Peyer's patch (tissue), 4 donors: ENCODE measurements around the gene RBM5.

Experiments
- POLR2A ChIP-seq, 2 donors: fragments of 450-650 bp; IDR thresholded peaks; one replicate each; pipeline ENCODE4 v1.5.1; 2017; ENCODE audit warnings: antibody characterized with exemption in 2 of 2, mild to moderate bottlenecking in 2 of 2, moderate library complexity in 2 of 2
- TF ChIP-seq, protein P1 (sequence below), 6 experiments: fragments of 450-650 bp in 4 of 6; fragments of 200-600 bp in 2 of 6; sonication (generic) in 1 of 6; IDR thresholded peaks; one replicate each; pipeline ENCODE4 v1.5.1; 2017 to 2019; ENCODE audit warnings: antibody characterized with exemption in 6 of 6, mild to moderate bottlenecking in 3 of 6, moderate library complexity in 1 of 6

DNA sequence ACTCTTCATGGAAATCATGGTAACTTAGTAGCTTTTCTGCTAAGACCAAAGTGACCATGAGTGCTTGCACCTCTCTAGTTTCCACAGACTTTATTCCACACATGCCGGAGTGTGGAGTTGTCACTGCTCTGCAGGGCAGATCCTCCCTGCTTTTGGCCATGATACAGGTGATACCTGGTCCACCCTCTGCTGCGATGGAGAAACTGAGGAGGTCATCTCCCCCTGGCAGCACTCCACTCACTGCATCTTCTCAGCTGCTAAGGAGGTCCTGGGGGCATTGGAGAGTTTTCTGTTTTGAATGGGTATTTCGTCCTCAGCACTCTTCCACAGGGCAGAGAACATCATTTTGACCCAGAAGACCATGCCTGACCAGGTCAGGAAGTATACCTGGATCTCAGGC lies 31.1 kb downstream of the RBM5 start:
- TF ChIP-seq, protein P1, sequence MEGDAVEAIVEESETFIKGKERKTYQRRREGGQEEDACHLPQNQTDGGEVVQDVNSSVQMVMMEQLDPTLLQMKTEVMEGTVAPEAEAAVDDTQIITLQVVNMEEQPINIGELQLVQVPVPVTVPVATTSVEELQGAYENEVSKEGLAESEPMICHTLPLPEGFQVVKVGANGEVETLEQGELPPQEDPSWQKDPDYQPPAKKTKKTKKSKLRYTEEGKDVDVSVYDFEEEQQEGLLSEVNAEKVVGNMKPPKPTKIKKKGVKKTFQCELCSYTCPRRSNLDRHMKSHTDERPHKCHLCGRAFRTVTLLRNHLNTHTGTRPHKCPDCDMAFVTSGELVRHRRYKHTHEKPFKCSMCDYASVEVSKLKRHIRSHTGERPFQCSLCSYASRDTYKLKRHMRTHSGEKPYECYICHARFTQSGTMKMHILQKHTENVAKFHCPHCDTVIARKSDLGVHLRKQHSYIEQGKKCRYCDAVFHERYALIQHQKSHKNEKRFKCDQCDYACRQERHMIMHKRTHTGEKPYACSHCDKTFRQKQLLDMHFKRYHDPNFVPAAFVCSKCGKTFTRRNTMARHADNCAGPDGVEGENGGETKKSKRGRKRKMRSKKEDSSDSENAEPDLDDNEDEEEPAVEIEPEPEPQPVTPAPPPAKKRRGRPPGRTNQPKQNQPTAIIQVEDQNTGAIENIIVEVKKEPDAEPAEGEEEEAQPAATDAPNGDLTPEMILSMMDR (IDR thresholded peaks at IDR 0.05) = no peak
- TF ChIP-seq POLR2A (IDR thresholded peaks at IDR 0.05) = no peak
